Hepatocyte (in vitro differentiated cells): ENCODE data around the gene NBPF11.
"Not testable (repeated sequence)": the region's sequence is repeated elsewhere in the genome, so short reads cannot be mapped to it uniquely, and the experiment has no call there.

Experiments
- CTCF ChIP-seq: fragments of 200-600 bp; sonication (generic); IDR thresholded peaks from 2 replicates; pipeline ENCODE4 v1.5.1; 2016; ENCODE audit warnings: antibody characterized with exemption, mild to moderate bottlenecking; ENCODE audit not compliant: poor library complexity
- EZH2phosphoT487 ChIP-seq: fragments of 200-600 bp; sonication (generic); IDR thresholded peaks from one replicate; pipeline ENCODE4 v1.6.1; 2018; ENCODE audit warnings: antibody characterized with exemption, mild to moderate bottlenecking, low read depth, moderate library complexity; ENCODE audit not compliant: unreplicated experiment, severe bottlenecking

- TF ChIP-seq CTCF, EZH2phosphoT487: not testable (repeated sequence)
Measured at GRCh38 chr1:148151911-148152656, at the start of gene NBPF11.
